ENCODE measurements around the gene ASMTL.
"Not testable (repeated sequence)": the region's sequence is repeated elsewhere in the genome, so short reads cannot be mapped to it uniquely, and the experiment has no call there.

Gene ASMTL, protein sequence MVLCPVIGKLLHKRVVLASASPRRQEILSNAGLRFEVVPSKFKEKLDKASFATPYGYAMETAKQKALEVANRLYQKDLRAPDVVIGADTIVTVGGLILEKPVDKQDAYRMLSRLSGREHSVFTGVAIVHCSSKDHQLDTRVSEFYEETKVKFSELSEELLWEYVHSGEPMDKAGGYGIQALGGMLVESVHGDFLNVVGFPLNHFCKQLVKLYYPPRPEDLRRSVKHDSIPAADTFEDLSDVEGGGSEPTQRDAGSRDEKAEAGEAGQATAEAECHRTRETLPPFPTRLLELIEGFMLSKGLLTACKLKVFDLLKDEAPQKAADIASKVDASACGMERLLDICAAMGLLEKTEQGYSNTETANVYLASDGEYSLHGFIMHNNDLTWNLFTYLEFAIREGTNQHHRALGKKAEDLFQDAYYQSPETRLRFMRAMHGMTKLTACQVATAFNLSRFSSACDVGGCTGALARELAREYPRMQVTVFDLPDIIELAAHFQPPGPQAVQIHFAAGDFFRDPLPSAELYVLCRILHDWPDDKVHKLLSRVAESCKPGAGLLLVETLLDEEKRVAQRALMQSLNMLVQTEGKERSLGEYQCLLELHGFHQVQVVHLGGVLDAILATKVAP

DNA sequence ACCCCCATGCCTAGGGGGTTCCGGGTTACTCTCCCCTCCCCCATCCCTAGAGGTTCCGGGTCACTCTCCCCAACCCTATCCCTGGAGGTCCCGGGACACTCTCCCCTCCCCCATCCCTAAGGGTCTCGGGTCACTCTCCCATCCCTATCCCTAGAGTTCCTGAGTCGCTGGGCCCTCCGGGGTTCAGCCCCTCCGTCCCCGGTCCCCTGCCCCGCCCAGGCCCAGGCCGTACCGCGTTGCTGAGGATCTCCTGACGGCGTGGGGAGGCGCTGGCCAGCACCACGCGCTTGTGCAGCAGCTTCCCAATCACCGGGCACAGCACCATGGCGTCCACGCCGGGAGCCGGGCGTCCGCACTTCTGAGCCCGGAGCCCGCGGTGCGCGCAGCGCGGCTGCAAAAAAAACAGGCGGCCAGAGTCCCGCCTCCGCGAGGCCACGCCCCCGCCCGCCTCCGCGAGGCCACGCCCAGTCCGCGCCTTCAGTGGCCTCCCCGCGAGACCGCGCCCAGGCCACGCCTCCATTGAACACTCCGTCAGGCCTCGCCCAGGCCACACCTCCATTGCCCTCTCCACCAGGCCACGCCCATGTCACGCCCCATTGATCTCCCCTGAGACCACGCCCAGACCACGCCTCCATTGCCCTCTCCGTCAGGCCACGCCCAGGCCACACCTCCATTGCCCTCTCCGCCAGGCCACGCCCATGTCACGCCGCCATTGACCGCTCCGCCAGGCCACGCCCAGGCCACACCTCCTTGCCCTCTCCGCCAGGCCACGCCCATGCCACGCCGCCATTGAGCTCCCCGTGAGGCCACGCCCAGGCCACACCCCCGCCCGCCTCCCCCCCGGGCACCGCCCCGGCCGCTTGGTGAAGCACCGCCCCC, at the start of gene ASMTL:
Gene ASMTL (minus strand): TSS at position 394 of the 879 bp plus-strand sequence. CDS start 69 bp downstream, at position 325.
- DNase-seq, result peak; percentile 98 to 99

DNA sequence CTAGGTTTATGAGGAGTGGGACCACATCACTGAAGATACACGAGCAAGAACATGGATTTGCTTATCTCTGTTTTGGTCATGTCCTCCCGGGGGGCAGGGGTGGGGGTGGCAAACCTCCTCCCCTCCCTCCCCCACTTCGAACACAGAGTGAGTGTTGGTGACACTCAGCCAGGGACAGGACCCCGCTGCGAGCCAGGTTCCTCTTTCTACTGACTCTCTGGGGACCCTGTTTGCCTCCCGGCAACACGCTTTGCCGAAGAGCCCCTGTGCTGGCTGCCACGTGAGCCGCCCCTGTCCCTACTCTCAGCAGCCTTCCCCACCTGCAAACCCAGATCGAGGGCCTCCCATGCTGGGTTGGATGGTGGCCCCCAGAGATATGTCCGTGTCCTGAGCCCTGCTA, 49.5 kb upstream of the ASMTL start:
- peak in 1 of 2 donors; percentile 79 for DNase-seq

DNA sequence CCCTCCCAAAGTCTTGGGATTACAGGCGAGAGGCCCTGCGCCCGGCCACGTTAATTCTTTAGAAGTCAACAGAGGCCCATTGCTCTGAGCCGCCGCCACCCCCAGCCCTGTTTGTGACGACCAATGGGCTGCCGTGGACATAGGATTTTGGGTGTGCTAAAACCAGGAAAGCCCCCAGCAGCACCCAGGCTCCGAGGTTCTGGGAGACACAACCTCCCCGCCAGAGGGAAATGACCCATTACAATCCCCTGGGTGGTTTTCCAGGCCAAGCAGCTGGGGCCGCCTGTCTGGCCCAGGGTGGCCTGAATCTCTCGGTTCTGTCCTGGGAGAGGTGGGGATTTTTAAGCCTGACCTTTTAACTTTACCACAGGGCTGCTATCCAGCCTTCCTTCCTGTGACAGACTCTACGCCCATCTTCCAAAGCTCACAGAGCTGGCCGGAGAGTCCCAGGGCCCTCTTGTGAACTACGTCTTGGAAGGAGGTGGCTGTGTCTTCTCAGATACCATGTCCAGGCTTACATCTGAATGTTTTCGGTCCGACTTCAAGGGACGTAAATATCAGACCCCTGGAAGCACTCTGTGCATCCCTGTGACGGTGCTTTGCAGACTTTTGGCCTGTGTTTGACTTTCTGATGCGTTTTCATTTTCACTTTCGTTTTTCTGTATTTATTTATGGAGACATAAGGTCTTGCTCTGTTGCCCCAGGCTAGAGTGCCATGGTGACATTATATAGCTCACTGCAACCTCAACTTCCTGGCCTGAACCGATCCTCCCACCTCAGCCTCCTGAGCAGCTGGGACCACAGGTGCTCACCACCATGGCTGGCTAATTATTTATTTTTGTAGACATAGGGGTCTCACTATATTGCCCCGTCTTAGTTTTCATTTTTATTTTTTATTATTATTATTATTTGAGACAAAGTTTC, 48.3 kb upstream of the ASMTL start:
- peak; percentile 55 to 65 for DNase-seq

DNA sequence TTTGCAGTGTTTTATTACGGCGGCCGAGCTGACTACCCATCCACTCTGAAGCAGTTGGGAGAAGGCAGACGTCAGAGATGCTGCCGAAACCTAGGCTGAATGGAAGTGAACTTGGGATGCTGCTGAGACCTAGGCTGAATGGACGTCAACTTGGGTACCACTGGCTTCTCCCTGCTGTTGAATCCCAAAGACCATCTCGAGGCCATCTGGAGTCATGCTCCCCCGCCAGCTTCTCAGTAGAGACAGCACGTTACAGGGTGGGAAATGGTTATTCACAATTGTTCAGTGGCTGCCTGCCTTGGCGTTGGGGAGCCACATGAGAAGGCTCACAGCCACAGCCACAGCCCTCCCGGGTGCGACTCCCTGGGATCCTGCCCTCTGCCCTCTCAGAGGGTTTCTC, 43.4 kb upstream of the ASMTL start:
- DNase-seq, result no peak

DNA sequence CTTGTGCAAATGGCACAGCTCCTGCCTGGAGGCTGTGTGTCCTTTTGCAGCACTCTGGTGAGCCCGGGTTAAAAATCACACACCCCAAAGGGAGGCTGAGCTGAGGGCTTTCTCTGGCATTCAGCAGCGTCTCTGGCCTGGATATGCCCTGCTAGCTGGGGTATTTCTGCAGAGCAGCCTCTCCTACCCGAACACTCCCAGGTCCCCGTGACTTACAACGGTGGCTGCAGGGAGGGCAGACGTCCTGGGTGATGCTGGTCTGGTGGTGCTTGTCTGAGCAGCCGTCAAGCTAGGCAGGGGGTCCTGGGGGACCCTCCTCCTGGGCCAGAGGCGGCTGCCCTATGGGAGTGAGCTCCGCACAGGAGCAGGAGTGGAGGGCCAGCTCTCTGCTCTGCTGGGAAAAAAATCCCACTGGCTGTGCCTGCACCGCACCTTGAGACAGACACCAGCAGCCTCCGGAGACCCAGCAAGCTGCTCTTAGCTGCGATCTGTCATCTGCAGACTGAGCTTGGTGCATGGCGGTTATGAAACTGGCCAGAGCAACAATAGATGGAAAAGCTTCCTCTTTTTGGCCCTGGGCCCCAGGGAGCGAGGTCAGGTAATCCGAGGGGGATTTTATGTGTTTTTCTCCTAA, 41.3 kb upstream of the ASMTL start:
- DNase-seq, result peak in 1 of 2 donors; percentile 43

DNA sequence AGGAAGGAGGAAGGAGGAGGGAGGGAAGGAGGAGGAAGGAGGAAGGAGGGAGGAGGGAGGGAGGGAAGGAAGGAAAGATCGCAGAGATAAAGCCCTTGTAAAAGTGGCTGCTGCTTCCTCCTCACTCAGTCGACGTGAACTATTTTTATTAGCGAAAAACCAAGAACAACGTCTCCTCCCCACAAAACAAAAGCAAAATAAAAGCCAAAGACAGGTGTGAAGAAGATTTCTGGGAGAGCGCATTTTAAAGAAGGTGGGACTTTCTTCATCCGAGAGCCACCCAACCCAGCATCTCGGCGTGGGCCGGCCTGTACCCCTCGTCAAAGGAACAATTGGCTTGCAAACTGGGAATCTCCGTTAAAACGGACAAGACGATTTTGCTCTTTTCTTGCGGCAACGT, 40.7 kb upstream of the ASMTL start:
- no peak for DNase-seq

DNA sequence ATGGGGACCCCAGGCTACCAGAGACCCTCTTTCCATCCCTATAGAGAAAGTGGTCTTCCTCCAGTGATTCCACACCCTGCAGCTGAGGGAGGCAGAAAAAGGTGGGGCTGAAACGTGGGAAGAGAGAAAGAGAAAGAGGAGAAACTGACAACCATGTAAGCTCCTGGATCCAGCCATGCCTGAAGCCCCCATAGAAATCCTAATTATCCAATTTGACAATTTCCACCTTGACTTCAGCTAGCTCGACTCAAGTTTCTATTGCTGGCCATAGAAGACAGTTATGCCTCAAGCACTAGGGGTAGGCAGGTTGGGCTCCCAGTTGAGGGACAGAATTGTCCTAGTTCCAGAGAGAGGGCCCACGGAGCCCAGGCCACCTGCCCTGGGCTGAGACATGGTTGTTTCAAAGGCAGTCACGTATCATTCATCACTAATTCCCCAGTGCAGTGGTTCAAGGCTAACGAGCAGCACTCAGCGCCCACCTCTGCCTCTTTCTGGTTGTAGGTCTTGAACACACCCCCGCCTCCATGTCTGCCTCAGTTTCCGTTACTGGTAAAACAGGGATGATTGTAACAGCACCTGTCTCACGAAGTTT, 39.8 kb upstream of the ASMTL start:
- no peak for DNase-seq

DNA sequence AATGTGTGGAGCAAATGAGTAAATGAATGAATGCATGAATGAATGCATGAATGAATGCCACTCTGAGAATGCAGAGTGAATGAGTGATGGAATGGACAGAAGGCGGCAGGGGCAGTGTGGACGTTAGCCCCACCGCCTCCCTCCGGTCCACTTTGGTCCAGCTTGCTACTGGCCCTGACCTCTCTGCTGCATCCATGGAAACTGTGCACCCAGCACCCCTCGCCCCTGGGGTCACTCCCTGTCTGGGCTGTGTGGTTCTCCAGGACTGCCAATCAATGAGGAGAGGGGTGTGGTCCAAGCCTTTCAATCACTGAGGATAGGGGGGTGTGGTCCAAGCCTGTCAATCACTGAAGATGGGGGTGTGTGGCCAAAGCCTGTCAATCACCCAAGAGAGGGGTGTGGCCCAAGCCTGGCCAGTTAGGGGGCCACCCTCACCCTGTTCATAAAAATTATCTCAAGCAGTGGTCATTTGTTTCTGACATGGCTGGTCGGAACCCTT, 39.2 kb upstream of the ASMTL start:
- peak; percentile 66 to 74 for DNase-seq

DNA sequence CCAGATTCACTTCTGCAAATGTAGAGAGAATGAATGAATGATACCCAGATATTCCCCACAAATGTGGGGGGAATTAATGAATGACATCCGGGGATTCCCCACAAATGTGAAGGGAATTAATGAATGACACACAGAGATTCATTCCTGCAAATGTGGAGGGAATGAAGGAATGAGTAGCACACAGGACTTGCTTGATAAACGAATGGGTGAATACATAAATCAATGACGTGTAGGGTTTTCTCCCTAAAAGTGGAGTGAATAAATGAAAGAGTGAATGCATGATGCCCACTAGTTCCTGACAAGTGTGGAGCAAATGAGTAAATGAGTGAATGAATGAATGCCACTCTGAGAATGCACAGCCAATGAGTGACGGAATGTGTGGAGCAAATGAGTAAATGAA, 38.5 kb upstream of the ASMTL start:
- DNase-seq, result not testable (repeated sequence)

DNA sequence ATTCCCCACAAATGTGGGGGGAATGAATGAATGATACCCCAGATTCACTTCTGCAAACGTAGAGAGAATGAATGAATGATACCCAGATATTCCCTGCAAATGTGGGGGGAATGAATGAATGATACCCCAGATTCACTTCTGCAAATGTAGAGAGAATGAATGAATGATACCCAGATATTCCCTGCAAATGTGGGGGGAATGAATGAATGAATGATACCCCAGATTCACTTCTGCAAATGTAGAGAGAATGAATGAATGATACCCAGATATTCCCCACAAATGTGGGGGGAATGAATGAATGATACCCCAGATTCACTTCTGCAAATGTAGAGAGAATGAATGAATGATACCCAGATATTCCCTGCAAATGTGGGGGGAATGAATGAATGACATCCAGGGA, 38.0 kb upstream of the ASMTL start:
- DNase-seq, result not testable (repeated sequence)

DNA sequence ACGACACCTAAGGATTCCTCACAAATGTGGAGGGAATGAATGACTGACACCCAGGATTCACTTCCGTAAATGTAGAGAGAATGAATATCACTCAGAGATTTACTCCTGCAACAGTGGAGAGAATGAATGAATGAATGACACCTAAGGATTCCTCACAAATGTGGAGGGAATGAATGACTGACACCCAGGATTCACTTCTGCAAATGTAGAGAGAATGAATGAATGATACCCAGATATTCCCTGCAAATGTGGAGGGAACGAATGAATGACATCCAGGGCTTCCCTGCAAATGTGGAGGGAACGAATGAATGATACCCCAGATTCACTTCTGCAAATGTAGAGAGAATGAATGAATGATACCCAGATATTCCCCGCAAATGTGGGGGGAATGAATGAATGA, 36.6 kb upstream of the ASMTL start:
- DNase-seq, result not testable (repeated sequence)

DNA sequence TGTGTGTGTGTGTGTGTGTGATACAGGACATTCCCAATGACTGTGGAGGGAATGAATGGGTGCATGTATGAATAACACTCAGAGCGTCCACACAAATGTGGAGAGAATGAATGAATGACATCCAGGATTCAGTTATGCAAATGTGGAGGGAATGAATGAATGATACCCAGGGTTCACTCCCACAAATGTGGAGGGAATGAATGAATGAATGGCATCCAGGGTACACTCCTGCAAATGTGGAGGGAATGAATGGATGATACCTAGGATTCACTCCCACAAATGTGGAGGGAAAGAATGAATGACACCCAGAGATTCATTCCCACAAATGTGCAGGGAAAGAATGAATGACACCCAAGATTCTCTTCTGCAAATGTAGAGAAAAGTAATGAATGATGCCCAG, 36.0 kb upstream of the ASMTL start:
- no peak for DNase-seq

DNA sequence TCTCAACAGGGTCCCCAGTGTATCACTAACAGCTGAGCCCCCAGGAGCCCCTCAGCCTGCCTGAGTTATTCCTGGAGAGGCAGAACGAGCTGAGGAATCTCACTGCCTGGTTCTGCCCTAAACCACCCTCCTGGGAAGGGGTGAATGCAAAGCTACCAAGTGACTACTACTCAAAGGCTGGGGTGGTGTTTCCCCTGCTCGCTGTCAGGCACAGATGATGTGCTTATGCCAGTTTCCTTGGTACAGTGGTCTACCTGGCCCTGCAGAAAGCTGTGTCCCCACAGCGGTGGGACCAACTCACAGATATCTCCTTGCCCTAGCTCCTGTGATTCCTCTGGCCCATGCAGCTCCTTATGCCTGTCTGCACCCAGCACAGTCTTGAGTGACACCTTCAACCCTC, 35.4 kb upstream of the ASMTL start:
- no peak for DNase-seq

DNA sequence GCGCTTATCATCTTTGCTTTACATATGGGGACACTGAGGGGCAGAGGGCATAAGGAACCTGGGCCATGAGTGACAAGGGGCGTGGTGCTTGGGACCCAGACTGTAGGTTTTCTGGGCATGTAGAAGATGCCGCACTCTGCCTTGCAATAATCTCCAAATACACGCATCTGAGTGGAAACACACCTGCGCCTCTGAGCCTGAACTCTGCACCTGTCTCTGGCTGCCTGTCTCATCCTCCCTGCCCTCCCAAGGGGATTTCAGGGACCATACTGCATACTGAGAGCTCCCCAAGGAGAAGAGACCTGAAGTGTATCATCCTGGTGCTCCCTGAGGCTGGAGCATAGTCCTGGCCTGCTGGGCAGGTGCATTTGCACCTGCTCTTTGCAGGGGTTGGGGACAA, 34.7 kb upstream of the ASMTL start:
- DNase-seq, result no peak

DNA sequence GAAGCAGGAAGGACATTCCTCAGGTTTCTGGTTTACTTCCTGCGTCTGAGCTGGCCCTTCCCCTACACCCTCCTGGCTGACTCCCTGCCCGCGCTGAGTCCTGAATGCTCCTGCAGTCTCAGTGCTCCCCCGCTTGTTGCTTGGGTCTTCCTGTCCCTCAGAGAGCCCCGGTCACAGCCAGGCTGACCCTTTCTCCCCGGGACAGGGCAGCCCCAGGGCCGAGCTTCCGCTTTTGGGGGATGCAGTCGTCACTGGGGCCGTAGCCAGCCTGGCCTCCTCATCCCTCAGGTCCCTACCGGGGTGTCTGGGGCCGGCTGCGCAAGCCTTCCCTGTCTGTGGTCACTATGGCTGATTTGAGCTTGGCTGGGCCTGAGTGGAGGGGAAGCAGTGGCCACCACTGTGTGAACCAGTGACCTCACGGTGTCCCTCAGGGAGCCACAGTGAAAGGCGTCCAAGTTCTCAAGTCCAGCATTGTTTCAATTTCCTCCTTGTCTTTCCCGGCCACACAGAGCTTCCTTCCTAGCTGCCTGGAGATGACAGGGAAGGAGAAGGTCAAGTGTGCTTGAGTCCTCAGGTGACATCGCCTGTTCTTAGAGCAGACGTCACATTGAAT, 34.1 kb upstream of the ASMTL start:
- DNase-seq, result no peak

DNA sequence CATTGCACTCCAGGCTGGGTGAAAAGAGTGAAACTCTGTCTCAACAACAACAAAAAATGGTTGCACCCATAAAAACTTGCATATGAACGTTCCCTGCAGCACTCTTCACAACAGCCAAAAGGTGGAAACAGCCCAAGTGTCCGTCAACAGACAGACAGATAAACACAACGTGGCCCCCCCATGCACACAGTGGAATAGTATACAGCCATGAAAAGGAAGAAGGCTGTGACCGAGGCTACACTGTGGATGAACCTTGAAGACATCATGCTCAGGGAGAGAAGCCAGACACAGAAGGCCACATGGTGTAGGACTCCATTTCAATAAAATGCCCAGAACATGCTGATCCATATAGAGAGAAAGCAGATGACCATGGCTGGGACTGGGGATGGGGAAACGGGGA, 33.5 kb upstream of the ASMTL start:
- DNase-seq, result no peak

DNA sequence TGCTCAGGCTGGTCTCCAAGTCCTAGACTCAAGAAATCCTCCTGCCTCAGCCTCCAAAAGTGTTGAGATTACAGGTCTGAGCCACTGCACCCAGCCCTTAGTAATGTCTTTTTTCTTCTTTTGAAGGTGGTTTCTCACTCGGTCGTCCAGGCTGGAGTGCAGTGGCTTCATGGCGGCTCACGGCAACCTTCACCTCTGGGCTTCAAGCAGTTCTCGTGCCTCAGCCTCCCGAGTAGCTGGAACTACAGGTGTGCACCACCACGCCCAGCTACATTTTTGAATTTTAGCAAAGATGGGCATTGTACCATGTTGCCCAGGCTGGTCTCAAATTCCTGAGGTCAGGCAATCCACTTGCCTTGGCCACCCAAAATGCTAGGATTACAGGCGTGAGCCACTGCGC, 32.3 kb upstream of the ASMTL start:
- no peak for DNase-seq

DNA sequence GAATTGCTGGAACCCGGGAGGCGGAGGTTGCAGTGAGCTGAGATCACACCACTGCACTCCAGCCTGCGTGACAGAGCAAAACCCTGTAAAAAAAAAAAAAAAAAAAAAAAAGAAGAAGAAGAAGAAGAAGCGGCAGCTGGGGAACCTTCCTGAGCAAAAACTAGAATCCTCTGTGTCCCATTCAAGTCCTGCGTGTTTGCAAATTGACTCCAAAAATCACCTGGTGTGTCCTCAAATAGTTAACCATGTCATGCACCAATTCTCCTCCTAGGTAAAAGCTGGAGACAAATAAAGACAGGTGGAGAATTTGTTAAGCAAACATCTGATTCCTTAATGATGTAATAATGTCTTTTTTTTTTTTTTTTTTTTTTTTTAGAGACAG, 31.9 kb upstream of the ASMTL start:
- DNase-seq, result no peak

DNA sequence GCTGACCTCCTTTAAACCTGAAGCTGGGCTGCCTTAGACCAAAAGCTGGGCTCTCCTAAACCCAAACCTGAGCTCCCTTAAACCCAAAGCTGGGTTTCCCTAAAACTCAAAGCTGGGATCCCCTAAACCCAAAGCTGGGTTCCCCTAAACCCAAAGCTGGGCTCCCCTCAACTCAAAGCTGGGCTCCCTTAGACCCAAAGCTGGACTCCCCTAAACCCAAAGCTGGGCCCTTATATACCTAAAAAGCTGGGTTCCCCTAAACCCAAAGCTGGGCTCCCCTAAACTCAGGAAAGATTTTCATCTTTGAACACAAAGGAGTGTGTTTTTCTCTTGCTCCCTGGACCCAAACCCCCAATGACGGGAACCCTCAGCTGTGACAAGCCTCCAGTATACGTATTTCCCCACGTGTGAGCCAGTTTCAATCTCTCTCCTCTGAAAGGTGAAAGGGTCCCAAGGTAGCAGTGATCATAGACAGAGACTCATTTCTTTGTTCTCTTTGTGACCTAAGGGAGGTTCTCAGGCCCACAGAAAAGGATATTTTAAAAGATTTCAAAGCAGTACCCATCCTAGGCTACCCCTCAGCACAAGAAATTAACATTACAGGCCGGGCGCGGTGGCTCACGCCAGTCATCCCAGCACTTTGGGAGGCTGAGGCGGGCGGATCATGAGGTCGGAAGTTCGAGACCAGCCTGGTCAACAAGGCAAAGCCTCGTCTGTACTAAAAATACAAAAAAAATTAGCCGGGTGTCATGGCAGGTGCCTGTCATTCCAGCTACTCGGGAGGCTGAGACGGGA, 31.3 kb upstream of the ASMTL start:
- no peak for DNase-seq

DNA sequence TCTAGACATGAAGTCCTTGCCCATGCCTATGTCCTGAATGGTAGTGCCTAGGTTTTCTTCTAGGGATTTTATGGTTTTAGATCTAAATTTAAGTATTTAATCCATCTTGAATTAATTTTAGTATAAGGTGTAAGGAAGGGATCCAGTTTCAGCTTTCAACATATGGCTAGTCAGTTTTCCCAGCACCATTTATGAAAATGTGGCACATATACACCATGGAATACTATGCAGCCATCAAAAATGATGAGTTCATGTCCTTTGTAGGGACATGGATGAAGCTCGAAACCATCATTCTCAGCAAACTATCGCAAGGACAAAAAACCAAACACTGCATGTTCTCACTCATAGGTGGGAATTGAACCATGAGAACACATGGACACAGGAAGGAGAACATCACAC, 29.8 kb upstream of the ASMTL start:
- DNase-seq, result not testable (repeated sequence)
